ENCODE data around the gene THAP7. TPM values are rescaled to one million over a fixed set of nuclear protein-coding genes. Genes with fewer than 3 reads are reported as not detected.

THAP7 gene
- total and polyA plus RNA-seq, 9 of the 15 experiments (the other 6 are each of a cell fraction or from before 2014, with no cell fraction given) = 7.9 to 263 (median 84.1) TPM

DNA sequence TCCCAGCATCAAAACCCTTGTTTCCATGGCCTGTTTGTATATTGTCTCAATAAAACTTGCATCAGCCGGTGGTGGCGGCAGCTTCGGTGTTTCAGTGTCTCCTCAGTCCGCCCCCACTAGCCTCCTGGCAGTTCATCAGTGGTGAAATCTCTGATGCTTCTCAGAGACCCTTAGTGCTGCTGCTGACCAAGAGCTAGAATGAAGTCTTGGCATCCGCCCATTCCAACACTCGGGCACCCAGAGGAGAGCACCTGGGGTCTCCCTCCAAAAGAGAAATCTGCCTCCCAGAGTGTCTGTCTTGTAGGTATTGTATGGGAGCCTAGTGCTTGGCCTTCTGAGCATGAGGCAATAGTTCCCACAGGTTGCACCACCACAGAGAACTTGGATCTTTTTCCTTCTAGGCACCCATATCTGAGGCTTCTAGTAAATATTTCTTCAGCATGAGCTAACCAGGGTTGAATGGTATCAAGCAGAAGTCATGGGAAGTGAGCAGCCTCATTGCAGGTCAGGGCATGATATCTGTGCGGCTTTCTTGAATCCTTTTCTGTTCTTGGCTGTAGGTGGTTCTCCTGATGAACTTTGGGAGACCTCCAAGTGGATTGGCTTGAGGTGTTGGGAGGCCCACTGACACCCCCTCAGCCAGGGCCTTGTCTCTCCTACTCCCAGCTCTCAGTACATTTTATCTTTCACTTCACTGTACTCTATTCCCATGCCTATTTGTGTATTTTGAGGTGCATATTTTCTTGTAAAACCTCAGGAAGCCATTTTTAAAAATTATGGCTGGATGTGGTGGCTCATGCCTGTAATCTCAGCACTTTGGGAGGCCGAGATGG is 48.0 kb downstream of the THAP7 start:
- intact Hi-C loops (cut with micrococcal nuclease) = no loop called here
- H3K4me2 ChIP-seq (ENCODE audit: insufficient read depth, low read length) = no peak overlapping the region
- no peak for FAIRE-seq
- H3K9ac ChIP-seq (ENCODE audit: insufficient read depth in 1 of 2, low read depth in 2 of 2, low read length in 2 of 2) = peak overlapping the region in 1 of 2 experiments; percentile 1; a peak in 1 of 4 replicates
- peaks cover 60% of the 10 kb centered on the region for H4K20me1 ChIP-seq (replicated peaks; ENCODE audit: control insufficient read depth, insufficient read depth, low read length)
- H3K4me1 ChIP-seq (replicated peaks in 1 of 2; ENCODE audit: control insufficient read depth in 2 of 2, insufficient read depth in 2 of 2, low read length in 2 of 2) = peaks cover 0 to 29% of the 10 kb centered on the region in 2 experiments; a peak in 2 of 5 replicates
- peaks cover 43% of the 10 kb centered on the region for H3K79me2 ChIP-seq (ENCODE audit: control insufficient read depth, insufficient read depth, low read length)
- H3K9me1 ChIP-seq (ENCODE audit: control insufficient read depth, insufficient read depth, low read length) = peaks cover 4% of the 10 kb centered on the region
- POLR2A ChIA-PET = interaction anchor here (0.6 to 64.4 kb wide), 14 partner anchors 7 to 302 kb away, joined by 3 to 1556 read pairs (median 8); partner anchors contain the start of genes AIFM3, CRKL and LZTR1
- H3K27me3 ChIP-seq (ENCODE audit: control insufficient read depth in 2 of 2, insufficient read depth in 2 of 2, low read length in 2 of 2) = no peaks in the 10 kb centered on the region
- peaks cover 56% of the 10 kb centered on the region for H3K36me3 ChIP-seq (ENCODE audit: control insufficient read depth, insufficient read depth, low read length)
- BruUV-seq (replicated peaks) = no TSS peak
- in situ Hi-C loops (cut with MboI) = loop anchor here (25.0 kb wide), 1 partner anchor 183 kb away; no protein-coding TSS in a partner anchor
- WGBS (ENCODE audit: insufficient coverage, low coverage, missing lambda C conversion rate) = 89% methylated on average over 8 of the region's 8 CpGs
- ATAC-seq = peak; percentile 35
- no peak for DNase-seq (ENCODE audit: extremely low read depth in 1 of 4, low spot score in 3 of 4)
- CTCF ChIA-PET (ENCODE audit: low intra/inter-chr PET ratio) = interaction anchor here (0.7 kb wide), 1 partner anchor 69 kb away, joined by 3 read pairs; no protein-coding TSS in a partner anchor
- H3K9me3 ChIP-seq (replicated peaks; ENCODE audit: control insufficient read depth, insufficient read depth, low read depth, low read length) = no peaks in the 10 kb centered on the region
- H2AFZ ChIP-seq (ENCODE audit: low read depth, low read length) = no peak overlapping the region
- H3K27ac ChIP-seq (ENCODE audit: extremely low read depth, low read depth, low read length) = peak overlapping the region; percentile 9; the same call in 1 of the 3 replicates
- no peak overlapping the region for H3K4me3 ChIP-seq
- TF ChIP-seq, protein P1, sequence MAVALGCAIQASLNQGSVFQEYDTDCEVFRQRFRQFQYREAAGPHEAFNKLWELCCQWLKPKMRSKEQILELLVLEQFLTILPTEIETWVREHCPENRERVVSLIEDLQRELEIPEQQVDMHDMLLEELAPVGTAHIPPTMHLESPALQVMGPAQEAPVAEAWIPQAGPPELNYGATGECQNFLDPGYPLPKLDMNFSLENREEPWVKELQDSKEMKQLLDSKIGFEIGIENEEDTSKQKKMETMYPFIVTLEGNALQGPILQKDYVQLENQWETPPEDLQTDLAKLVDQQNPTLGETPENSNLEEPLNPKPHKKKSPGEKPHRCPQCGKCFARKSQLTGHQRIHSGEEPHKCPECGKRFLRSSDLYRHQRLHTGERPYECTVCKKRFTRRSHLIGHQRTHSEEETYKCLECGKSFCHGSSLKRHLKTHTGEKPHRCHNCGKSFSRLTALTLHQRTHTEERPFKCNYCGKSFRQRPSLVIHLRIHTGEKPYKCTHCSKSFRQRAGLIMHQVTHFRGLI (CRISPR knock-in tag; IDR thresholded peaks at IDR 0.05) = no peak
- no peak for TF ChIP-seq ZFP1 (CRISPR knock-in tag; IDR thresholded peaks at IDR 0.05)
- TF ChIP-seq MTF1 (CRISPR knock-in tag; IDR thresholded peaks at IDR 0.05; ENCODE audit: borderline replicate concordance) = 0 out of 2 replicates have a peak, but pooled peaks have one; percentile 8
- TF ChIP-seq ZNF316 (IDR thresholded peaks at IDR 0.05) = no peak
- no peak for TF ChIP-seq E2F6 (IDR thresholded peaks at IDR 0.05; ENCODE audit: borderline replicate concordance in 1 of 2, extremely low read depth in 1 of 2, insufficient read depth in 1 of 2, insufficient read length in 1 of 2, low read depth in 1 of 2, low read length in 1 of 2, poor library complexity in 1 of 2, severe bottlenecking in 1 of 2)
- no peak for TF ChIP-seq EHMT2 (IDR thresholded peaks at IDR 0.05)
- TF ChIP-seq KLF13 (tag; IDR thresholded peaks at IDR 0.05; ENCODE audit: borderline replicate concordance, low read depth) = no peak
- no peak for TF ChIP-seq ZNF764 (CRISPR knock-in tag; IDR thresholded peaks at IDR 0.05; ENCODE audit: low read depth)
- TF ChIP-seq RB1 (IDR thresholded peaks at IDR 0.05; ENCODE audit: low read depth) = no peak
- TF ChIP-seq, protein P2, sequence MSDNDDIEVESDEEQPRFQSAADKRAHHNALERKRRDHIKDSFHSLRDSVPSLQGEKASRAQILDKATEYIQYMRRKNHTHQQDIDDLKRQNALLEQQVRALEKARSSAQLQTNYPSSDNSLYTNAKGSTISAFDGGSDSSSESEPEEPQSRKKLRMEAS (CRISPR knock-in tag; IDR thresholded peaks at IDR 0.05) = no peak; the same call in 1 of the 2 replicates
- TF ChIP-seq MAFF (IDR thresholded peaks at IDR 0.05; ENCODE audit: low read length) = no peak
- no peak for TF ChIP-seq CAMTA2 (CRISPR knock-in tag; conservative IDR thresholded peaks at IDR 0.05)
- TF ChIP-seq, protein P3, sequence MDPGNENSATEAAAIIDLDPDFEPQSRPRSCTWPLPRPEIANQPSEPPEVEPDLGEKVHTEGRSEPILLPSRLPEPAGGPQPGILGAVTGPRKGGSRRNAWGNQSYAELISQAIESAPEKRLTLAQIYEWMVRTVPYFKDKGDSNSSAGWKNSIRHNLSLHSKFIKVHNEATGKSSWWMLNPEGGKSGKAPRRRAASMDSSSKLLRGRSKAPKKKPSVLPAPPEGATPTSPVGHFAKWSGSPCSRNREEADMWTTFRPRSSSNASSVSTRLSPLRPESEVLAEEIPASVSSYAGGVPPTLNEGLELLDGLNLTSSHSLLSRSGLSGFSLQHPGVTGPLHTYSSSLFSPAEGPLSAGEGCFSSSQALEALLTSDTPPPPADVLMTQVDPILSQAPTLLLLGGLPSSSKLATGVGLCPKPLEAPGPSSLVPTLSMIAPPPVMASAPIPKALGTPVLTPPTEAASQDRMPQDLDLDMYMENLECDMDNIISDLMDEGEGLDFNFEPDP (CRISPR knock-in tag; IDR thresholded peaks at IDR 0.05) = no peak
- no peak for TF ChIP-seq COPS2 (conservative IDR thresholded peaks at IDR 0.05)
- no peak for TF ChIP-seq RBM15 (IDR thresholded peaks at IDR 0.05; ENCODE audit: insufficient read depth, low read length)
